ENCODE measurements around the gene IGF1.

The IGF1 gene

DNA sequence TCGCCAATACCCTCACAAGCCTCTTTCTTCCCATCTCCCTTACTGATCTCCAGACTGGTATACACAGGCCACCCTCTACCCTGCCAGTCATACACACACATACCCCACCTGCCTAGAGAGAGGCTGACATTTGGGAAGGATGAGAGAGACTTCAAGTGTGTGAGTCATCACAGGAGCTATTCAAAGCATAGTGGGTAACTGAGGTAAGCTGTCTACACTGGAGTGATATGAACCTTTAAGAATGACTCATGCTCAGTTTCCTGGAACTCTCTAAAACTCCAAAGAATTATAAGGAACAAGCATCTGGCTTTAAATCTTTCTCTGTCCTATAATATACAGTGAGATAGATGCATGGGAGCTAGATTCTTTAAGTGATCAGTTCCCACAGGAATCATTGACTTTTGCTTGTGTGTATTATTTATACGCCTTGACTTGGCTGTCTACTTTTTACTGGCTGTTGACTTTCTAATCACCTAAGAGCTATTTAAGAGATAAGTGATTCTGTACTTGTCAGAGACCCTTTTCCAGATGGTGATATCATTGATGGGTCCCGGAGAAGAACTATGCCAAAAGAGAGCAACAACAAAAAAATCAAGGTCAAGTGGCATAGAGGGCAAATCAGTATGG, 5.8 kb downstream of the IGF1 start:
- no peak overlapping the region for H3K4me3 ChIP-seq (ENCODE audit: low read depth, low read length)
- in situ Hi-C loops (cut with HindIII; ENCODE audit: low pct_ligation_motif_present, low sequenced_read_pairs) = no loop called here
- TF ChIP-seq, protein P1, sequence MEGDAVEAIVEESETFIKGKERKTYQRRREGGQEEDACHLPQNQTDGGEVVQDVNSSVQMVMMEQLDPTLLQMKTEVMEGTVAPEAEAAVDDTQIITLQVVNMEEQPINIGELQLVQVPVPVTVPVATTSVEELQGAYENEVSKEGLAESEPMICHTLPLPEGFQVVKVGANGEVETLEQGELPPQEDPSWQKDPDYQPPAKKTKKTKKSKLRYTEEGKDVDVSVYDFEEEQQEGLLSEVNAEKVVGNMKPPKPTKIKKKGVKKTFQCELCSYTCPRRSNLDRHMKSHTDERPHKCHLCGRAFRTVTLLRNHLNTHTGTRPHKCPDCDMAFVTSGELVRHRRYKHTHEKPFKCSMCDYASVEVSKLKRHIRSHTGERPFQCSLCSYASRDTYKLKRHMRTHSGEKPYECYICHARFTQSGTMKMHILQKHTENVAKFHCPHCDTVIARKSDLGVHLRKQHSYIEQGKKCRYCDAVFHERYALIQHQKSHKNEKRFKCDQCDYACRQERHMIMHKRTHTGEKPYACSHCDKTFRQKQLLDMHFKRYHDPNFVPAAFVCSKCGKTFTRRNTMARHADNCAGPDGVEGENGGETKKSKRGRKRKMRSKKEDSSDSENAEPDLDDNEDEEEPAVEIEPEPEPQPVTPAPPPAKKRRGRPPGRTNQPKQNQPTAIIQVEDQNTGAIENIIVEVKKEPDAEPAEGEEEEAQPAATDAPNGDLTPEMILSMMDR (IDR thresholded peaks at IDR 0.05; ENCODE audit: low read depth, low read length, missing control alignments) = no peak
- no peaks in the 10 kb centered on the region for H3K36me3 ChIP-seq (replicated peaks)
- no peaks in the 10 kb centered on the region for H3K27me3 ChIP-seq (replicated peaks)
- no peak overlapping the region for H3K27ac ChIP-seq
- no peak for DNase-seq

DNA sequence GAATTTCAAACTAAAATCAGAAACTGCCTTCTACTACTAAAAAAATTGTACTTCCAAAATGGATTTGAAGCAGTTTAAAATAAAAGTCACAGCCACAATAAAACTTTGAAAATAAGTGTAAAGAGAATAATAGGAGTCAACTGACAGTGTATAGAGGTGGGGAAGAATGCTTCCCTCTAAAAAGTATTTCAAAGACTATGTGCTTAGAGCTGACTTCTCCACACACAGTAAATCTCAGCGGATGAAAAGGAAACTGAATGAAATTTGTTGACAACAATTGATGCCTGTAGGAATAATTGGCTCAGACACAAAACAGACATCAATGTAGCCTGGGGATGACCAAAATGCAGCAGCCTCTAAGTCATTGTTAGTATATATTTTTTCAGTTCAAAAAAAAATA, 7.9 kb downstream of the IGF1 start:
- no peak for DNase-seq
- H3K36me3 ChIP-seq (replicated peaks) = no peaks in the 10 kb centered on the region
- TF ChIP-seq, protein P1 (IDR thresholded peaks at IDR 0.05; ENCODE audit: low read depth, low read length, missing control alignments) = no peak
- in situ Hi-C loops (cut with HindIII; ENCODE audit: low pct_ligation_motif_present, low sequenced_read_pairs) = no loop called here
- no peaks in the 10 kb centered on the region for H3K27me3 ChIP-seq (replicated peaks)
- no peak overlapping the region for H3K4me3 ChIP-seq (ENCODE audit: low read depth, low read length)
- no peak overlapping the region for H3K27ac ChIP-seq

DNA sequence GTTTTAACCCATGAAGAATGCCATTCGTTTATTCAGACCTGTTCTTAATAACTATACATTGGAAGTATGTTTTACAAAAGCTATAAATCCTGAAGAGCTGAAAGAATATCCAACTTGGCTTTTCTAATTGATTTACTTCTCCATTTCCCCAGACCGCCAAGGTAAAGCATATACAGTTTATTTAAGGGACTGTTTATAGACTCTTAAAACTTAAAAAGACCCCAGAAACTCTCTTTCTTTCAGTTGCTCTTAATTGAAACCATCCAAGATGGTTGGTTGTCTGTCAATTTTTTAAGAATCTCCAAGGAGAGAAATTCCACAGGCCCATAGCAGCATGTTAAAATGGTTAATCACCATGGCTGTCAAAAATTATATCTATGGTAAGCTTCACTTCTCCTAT, 8.8 kb downstream of the IGF1 start:
- TF ChIP-seq, protein P1 (IDR thresholded peaks at IDR 0.05; ENCODE audit: low read depth, low read length, missing control alignments) = no peak
- no peaks in the 10 kb centered on the region for H3K27me3 ChIP-seq (replicated peaks)

DNA sequence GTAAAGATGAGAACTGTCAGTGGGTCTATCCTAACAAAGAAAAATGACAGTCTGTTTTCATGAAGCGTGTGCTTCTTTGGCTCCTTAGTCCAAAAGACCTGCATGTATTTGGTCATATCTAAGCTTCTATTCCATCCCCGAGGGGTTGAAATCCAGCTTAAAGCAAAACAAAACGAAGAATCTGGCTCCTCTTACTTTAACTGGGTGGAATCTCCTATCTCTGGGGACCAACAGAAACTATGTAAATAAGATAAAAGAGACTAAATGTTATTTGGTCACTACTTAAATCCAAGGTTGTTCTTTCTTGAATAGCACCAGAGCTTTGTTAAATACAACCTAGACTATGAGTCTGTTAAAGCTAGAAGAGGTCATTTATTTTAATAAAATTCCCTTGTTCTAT, 9.4 kb downstream of the IGF1 start:
- TF ChIP-seq, protein P1 (IDR thresholded peaks at IDR 0.05; ENCODE audit: low read depth, low read length, missing control alignments) = no peak
- H3K27me3 ChIP-seq (replicated peaks) = no peaks in the 10 kb centered on the region
- H3K27ac ChIP-seq = no peak overlapping the region
- H3K4me3 ChIP-seq (ENCODE audit: low read depth, low read length) = no peak overlapping the region
- in situ Hi-C loops (cut with HindIII; ENCODE audit: low pct_ligation_motif_present, low sequenced_read_pairs) = no loop called here
- DNase-seq = no peak
- H3K36me3 ChIP-seq (replicated peaks) = no peaks in the 10 kb centered on the region

More for the DNA sequence above, 8.8 kb downstream of the IGF1 start:
- in situ Hi-C loops (cut with HindIII; ENCODE audit: low pct_ligation_motif_present, low sequenced_read_pairs) = no loop called here
- H3K4me3 ChIP-seq (ENCODE audit: low read depth, low read length) = no peak overlapping the region
- no peaks in the 10 kb centered on the region for H3K36me3 ChIP-seq (replicated peaks)
- no peak for DNase-seq
- H3K27ac ChIP-seq = no peak overlapping the region

DNA sequence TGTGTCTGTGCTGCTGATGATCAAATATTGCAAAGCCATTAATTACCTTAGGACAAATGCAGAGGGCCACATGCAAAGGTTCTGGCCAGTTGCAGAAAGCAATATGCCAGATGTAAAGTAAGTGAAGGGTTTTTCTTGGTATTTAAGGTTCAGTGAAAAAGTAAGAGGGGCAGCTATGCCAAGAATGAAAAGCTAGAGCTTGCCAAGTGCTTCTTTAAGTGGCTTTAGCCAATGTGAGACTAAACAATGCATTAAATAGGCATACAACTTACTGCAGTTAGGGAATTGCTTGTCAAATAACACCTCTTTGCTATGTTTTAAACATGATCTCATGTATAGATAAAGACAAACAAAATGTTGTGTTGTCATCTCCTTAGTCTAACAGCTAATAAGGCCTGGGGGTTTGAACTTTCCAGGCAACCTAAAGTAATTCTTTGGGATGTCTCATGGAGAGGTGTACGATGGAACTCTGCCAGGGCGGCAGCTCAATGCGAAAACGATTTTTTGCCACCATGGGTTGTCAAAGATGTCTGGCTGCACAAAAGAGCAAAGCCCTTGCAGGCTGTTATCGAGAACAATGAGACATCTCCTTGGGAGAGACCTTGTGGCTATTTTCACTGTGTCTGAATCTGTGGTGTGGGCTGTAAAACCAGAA, 12.0 kb downstream of the IGF1 start:
- no peak overlapping the region for H3K4me3 ChIP-seq (ENCODE audit: low read depth, low read length)

More for the DNA sequence above, 12.0 kb downstream of the IGF1 start:
- Histone ChIP-seq H3K27me3 (replicated peaks) (no peaks in the 10 kb centered on the region), H3K36me3 (replicated peaks) (no peaks in the 10 kb centered on the region), H3K27ac (no peak overlapping the region)
- DNase-seq = no peak
- TF ChIP-seq, protein P1 (IDR thresholded peaks at IDR 0.05; ENCODE audit: low read depth, low read length, missing control alignments) = no peak
- in situ Hi-C loops (cut with HindIII; ENCODE audit: low pct_ligation_motif_present, low sequenced_read_pairs) = no loop called here
